Effector CD4-positive, alpha-beta T cell (primary cell): Measurements from ENCODE around the gene CRYBG2.

Source experiments
- DNase-seq: peaks from one replicate; pipeline ENCODE4 v3.0.0-alpha.2; 2020

CRYBG2 gene

GRCh38 chr1:26368006-26368405, 14.1 kb upstream of the CRYBG2 start:
- no peak for DNase-seq

DNA sequence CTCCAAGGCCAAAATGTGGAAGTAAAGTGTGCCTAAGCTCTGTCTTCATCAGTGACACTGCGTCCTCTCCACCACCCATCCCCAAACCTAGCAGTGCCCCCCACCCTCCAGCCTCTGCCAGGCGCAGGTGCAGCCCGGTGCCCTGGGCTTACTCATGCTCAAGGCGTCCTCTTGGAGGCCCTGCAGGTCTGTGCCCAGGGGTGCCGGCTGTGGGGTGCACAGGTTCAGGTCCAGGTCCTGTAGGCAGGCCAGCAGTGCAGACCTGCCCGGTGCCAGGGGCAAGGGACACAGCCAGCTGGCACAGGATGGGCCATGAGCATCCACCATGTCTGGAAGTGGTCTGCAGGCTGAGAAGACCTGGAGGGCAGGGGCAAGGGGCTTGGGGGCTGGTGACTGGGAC, 13.5 kb upstream of the CRYBG2 start:
- no peak for DNase-seq

DNA sequence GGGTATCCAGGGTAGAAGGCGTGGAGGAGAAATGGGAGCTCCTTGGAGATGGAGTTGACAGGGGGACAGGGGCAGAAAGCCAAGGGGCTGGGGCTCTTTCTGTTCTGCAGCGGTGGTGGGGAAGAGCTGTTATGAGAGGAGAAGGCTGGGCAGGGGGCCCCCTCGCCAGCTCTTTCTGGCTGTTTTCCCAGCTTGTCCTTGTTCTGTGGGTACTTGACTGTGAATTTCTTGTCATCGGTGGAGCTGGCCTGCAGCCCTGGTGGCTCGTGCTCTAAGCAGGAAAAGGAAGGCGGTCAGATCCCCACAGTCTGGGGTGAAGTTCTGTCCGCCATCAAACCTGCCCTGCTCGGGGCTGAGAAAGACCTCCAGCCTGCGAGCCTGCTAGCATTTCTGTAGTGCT, 11.0 kb upstream of the CRYBG2 start:
- DNase-seq = no peak

- peak; percentile 79 for DNase-seq
Observed at GRCh38 chr1:26363549-26364448, 9.9 kb upstream of the CRYBG2 start.

DNA sequence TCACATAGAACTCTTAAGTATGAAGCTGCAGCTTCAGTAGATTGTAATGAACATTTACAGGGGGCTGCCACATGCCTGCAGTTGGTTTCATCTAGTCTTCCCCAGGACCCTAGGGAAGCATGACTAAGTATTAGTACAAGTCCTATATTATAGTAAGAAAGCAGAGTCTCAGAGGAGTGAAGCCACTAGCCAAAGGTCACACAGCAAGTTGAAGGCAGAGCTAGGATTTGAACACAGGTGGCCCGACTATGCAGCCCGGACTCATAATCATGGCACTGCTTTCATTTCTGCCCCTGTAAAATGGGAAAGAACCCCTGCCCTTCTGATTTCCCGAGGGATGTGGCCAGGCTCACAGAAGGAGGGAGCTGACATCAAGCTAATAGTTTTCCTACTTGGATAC, 8.4 kb upstream of the CRYBG2 start:
- no peak for DNase-seq

DNA sequence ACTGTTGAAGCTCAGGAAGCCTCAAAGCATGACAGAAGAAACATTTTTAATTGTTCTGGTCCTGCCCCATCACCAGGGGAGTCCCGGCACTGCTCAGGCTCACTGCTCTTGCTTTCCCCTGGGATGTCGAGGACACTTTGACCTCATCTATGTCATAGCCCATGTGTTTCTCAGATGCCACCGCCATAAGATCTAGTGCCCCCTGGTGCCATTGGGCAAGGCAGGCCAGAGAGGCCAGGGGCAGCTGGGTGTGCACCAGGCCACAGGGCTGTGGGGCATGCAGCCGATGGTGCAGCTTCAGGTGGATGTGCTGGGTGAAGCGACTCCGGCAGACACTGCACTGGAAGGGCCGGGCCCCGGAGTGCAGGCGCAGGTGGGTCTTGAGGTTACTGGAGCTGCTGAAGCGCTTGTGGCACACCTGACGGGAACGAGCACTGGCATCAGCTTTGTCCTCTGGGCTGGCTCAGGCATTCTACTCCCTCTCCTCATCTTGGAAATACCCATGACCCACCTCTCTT, 7.7 kb upstream of the CRYBG2 start:
- DNase-seq = no peak

- no peak for DNase-seq
Observed at GRCh38 chr1:26360807-26361604, 7.1 kb upstream of the CRYBG2 start.

- peak; percentile 38 for DNase-seq
Observed at GRCh38 chr1:26359981-26360806, 6.3 kb upstream of the CRYBG2 start.

DNA sequence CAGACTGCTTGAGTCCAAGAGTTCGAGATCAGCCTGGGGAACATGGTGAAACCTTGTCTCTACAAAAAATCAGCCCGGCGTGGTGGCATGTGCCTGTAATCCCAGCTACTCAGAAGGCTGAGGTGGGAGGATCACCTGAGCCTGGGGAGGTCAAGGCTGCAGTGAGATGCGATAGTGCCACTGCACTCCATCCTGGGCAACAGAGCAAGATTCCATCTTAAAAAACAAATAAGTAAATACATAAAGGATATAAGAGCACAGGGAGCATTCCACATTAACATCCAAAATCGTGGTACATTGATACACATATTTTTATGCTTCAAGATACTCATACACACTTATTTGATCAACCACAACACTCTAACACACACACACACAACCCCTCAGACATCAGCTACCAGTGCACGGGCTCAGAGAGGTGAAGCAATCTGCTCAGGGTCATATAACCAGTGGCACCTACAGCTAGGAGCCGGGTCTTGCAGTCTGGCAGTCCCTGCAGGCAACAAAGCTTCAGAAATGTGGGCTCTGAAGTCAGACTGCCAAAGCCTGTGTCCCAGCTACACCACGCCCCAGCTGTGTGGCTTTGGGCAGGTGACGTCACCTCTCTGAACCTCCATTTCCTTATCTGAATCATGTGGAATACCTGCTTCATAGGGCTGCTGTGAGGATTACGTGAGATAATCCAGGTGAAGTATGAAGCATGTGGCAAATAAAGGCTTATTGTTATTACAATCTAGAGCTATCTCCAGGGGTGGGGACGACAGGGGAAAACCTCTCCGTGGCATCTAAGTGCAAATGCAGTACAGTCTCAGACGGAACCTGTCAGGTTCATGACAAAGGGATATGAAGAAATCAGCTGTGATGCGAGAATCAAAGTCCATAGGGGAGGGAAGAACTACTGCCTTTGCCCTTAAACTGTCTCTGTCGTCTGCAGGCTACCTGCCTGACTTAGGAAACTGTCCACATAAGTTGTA, 4.8 kb upstream of the CRYBG2 start:
- DNase-seq = peak; percentile 71

DNA sequence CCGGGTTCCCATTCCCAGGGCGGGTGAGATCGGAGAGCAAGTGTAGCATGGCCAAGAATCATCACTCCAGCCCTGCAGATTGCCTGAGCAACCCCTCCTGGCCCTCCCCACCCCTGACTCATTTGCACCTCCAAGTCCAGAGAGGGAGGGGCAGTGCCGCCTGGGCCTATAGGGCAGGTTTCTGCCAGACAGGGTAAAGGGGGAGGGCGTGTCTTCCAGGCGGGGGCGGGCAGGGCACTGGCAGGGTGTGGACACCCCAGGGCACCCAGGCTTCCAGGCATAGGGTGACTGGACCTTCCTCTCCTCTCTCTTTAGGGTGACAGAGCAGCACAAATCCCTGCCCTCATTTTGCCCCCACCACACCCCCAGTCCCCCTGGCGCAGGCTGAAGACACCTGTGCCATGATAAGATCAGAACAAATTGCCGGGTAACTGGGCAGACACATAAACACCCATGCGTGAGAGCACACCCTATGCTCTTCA, 3.2 kb upstream of the CRYBG2 start:
- no peak for DNase-seq

DNA sequence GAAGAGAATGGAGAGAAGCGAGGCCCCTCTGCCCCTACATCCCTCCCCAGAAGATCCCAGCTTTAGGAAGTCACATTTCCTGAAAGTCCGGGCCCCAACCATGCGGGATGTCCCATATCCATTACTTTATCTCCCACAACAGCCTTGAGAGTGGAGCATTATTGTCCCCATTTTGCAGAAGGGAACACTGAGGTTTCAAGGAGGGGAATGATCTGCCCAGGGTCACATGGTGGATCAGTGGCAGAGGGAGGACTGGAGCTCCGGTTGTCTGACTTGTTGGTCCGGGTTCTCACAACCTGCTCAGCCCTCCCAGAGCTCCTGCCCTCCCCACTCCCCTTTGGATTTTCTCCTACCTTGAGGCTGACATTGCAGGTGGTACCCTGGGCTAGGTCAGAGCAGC, 2.2 kb upstream of the CRYBG2 start:
- DNase-seq = no peak

DNA sequence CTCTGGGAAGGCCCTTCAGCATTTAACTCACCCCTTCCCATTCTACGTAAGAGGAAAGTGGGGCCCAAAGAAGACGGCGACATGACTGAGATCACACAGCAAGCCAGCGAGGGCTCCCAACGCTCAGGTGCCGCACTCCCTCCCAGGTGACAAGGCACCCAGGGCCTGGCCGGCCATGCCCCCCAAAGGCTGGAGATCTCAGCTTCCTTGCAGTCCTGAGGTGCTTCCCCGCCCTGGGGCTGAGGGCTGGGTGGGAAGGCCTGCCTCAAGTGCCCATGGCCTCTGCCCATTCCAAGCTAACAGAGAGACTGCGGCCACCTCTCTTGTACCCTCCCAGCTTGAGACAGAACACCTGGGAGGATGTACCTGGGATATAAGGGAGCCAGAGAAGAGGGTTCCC, 1.0 kb upstream of the CRYBG2 start:
- no peak for DNase-seq

- DNase-seq = no peak
Observed at GRCh38 chr1:26353210-26353859, 595 bp downstream of the CRYBG2 start.

DNA sequence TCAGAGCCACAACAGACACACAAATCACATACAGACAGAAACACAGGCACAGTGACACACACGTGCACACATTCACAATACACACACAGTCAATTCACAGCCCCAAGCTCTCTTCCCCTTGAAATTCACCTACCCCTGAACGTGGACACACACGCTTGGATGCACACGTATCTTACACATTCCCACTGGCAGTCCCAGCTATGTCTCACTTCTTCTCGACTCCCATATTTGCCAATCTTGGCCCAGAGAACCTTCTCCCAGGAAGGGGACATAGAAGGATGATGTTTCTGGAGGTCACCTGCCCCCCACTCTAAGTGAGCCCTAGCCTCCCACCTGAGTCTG, 1.6 kb downstream of the CRYBG2 start:
- DNase-seq = no peak

DNA sequence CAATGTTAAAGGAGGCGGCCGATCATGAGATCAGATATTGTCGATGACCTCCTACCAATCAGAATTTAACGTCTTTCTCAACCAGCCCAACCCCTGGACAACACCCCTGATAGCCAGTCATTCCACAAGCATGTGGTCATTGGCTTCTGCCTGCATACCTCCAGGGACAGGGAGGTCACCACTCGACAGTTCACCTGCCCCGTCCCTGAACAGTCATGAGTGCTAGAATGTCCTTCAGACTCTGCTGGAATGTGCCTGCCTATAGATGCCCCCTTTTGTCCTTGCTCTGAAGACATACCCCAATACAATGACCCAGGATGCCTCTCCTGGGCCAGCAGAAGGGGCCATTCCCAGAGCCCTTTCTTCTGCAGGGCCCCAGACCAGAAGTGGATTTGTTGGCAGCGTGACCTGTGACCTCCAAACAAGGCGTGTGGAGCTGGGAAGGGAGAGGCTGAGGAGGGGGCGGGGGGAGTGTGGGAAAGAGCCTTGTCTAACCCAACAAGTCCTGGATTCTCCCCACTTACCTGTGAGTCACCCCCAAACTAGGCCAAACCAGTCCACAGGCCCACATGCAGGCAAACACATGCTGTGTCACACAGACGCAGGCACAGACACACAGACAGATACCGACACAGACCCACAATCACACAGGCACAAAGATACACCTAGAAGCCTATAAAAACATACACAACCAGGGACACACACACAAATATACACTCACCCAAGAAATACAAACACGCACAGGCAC, 2.2 kb downstream of the CRYBG2 start:
- no peak for DNase-seq

GRCh38 chr1:26350701-26351589, 3.0 kb downstream of the CRYBG2 start:
- no peak for DNase-seq

- no peak for DNase-seq
Observed at GRCh38 chr1:26350343-26350700, 3.6 kb downstream of the CRYBG2 start.

- no peak for DNase-seq
Observed at GRCh38 chr1:26349877-26350244, 4.1 kb downstream of the CRYBG2 start.

GRCh38 chr1:26349188-26349876, 4.6 kb downstream of the CRYBG2 start:
- DNase-seq = no peak
